NT2/D1 (cell line): Measurements from ENCODE around the gene SORCS3.

ENCODE experiments used
- DNase-seq: peaks from one replicate; pipeline ENCODE4 v3.0.0-alpha.2; 2011; ENCODE audit warnings: low read depth, low spot score
- H3K27me3 ChIP-seq: 2 replicates; pipeline ENCODE4 v1.6.0; 2011; ENCODE audit warnings: mild to moderate bottlenecking; ENCODE audit not compliant: insufficient read length, insufficient read depth
- H3K36me3 ChIP-seq: 2 replicates; pipeline ENCODE4 v1.6.1; 2011; ENCODE audit warnings: mild to moderate bottlenecking, low read length, mixed read lengths; ENCODE audit not compliant: insufficient read depth, insufficient read length
- H3K4me1 ChIP-seq: 2 replicates; pipeline ENCODE4 v1.5.1; 2011; ENCODE audit not compliant: insufficient read depth, insufficient read length
- H3K4me3 ChIP-seq: 2 replicates; pipeline ENCODE4 v1.5.1; 2011; ENCODE audit warnings: low read depth; ENCODE audit not compliant: insufficient read length
- H3K9ac ChIP-seq: 2 replicates; pipeline ENCODE4 v1.6.0; 2011; ENCODE audit warnings: low read depth; ENCODE audit not compliant: insufficient read length
- H3K9me3 ChIP-seq: 2 replicates; pipeline ENCODE4 v1.5.1; 2011; ENCODE audit warnings: mild to moderate bottlenecking, low read length; ENCODE audit not compliant: insufficient read depth
- SUZ12 ChIP-seq: IDR thresholded peaks from 2 replicates; pipeline ENCODE4 v1.6.1; 2011; ENCODE audit not compliant: insufficient read length, insufficient read depth; ENCODE audit errors: extremely low read depth
- YY1 ChIP-seq: IDR thresholded peaks from 2 replicates; pipeline ENCODE4 v1.6.1; 2011; ENCODE audit not compliant: insufficient read length, insufficient read depth
- ZNF274 ChIP-seq: IDR thresholded peaks from 2 replicates; pipeline ENCODE4 v1.6.1; 2011; ENCODE audit warnings: mild to moderate bottlenecking, low read depth, low read length

Gene SORCS3

GRCh38 chr10:105259201-105259600 is 618.1 kb downstream of the SORCS3 start:
- no peaks in the 10 kb centered on the region for H3K27me3 ChIP-seq
- H3K4me3 ChIP-seq: no peak overlapping the region
- no peak for DNase-seq
- no peaks in the 10 kb centered on the region for H3K4me1 ChIP-seq
- no peaks in the 10 kb centered on the region for H3K36me3 ChIP-seq
- no peak for TF ChIP-seq ZNF274
- TF ChIP-seq SUZ12: no peak
- TF ChIP-seq YY1: no peak
- H3K9me3 ChIP-seq: no peaks in the 10 kb centered on the region
- H3K9ac ChIP-seq: no peak overlapping the region

GRCh38 chr10:105262666-105263065 is 621.6 kb downstream of the SORCS3 start:
- Histone ChIP-seq H3K4me1 (no peaks in the 10 kb centered on the region), H3K9me3 (no peaks in the 10 kb centered on the region), H3K4me3 (no peak overlapping the region), H3K27me3 (no peaks in the 10 kb centered on the region), H3K9ac (no peak overlapping the region), H3K36me3 (no peaks in the 10 kb centered on the region)
- DNase-seq: no peak
- TF ChIP-seq SUZ12 (no peak), ZNF274 (no peak), YY1 (no peak)

GRCh38 chr10:105266966-105267539 is 626.0 kb downstream of the SORCS3 start:
- H3K4me1 ChIP-seq: no peaks in the 10 kb centered on the region
- no peaks in the 10 kb centered on the region for H3K9me3 ChIP-seq
- no peak for TF ChIP-seq YY1
- TF ChIP-seq ZNF274: no peak
- no peak for TF ChIP-seq SUZ12

GRCh38 chr10:105268961-105269360 is 627.9 kb downstream of the SORCS3 start:
- TF ChIP-seq SUZ12: no peak
- TF ChIP-seq YY1: no peak
- TF ChIP-seq ZNF274: no peak
- no peaks in the 10 kb centered on the region for H3K27me3 ChIP-seq

More at GRCh38 chr10:105266966-105267539, 626.0 kb downstream of the SORCS3 start:
- Histone ChIP-seq H3K27me3 (no peaks in the 10 kb centered on the region), H3K9ac (no peak overlapping the region), H3K36me3 (no peaks in the 10 kb centered on the region), H3K4me3 (no peak overlapping the region)
- no peak for DNase-seq

GRCh38 chr10:105269689-105270088 is 628.6 kb downstream of the SORCS3 start:
- Histone ChIP-seq H3K36me3 (no peaks in the 10 kb centered on the region), H3K4me3 (no peak overlapping the region), H3K27me3 (no peaks in the 10 kb centered on the region), H3K9ac (no peak overlapping the region), H3K4me1 (no peaks in the 10 kb centered on the region), H3K9me3 (no peaks in the 10 kb centered on the region)
- DNase-seq: no peak
- TF ChIP-seq YY1 (no peak), ZNF274 (no peak), SUZ12 (no peak)

More at GRCh38 chr10:105268961-105269360, 627.9 kb downstream of the SORCS3 start:
- DNase-seq: no peak
- no peak overlapping the region for H3K9ac ChIP-seq
- H3K4me1 ChIP-seq: no peaks in the 10 kb centered on the region
- no peaks in the 10 kb centered on the region for H3K36me3 ChIP-seq
- H3K4me3 ChIP-seq: no peak overlapping the region
- no peaks in the 10 kb centered on the region for H3K9me3 ChIP-seq

- no peaks in the 10 kb centered on the region for H3K4me1 ChIP-seq
- no peak overlapping the region for H3K4me3 ChIP-seq
- no peak for DNase-seq
- H3K36me3 ChIP-seq: no peaks in the 10 kb centered on the region
- no peaks in the 10 kb centered on the region for H3K27me3 ChIP-seq
- H3K9me3 ChIP-seq: no peaks in the 10 kb centered on the region
- H3K9ac ChIP-seq: no peak overlapping the region
- TF ChIP-seq YY1 (no peak), ZNF274 (no peak), SUZ12 (no peak)
These were observed 633.5 kb downstream of the SORCS3 start for GRCh38 chr10:105274556-105275070.

- H3K4me3 ChIP-seq: no peak overlapping the region
- DNase-seq: no peak
- TF ChIP-seq YY1 (no peak), ZNF274 (no peak), SUZ12 (no peak)
These were observed 637.3 kb downstream of the SORCS3 start for GRCh38 chr10:105278439-105278838.

More at GRCh38 chr10:105278439-105278838, 637.3 kb downstream of the SORCS3 start:
- Histone ChIP-seq H3K27me3 (no peaks in the 10 kb centered on the region), H3K9me3 (no peaks in the 10 kb centered on the region), H3K36me3 (no peaks in the 10 kb centered on the region), H3K4me1 (no peaks in the 10 kb centered on the region), H3K9ac (no peak overlapping the region)
